GM15510 (cell line): ENCODE data around the gene ZNF391.

ENCODE experiments used
- POLR2A ChIP-seq: IDR thresholded peaks from 3 replicates; pipeline ENCODE4 v1.6.1; 2011; ENCODE audit warnings: borderline replicate concordance; ENCODE audit not compliant: insufficient read length; ENCODE audit errors: extremely low read depth

The ZNF391 gene

GRCh38 chr6:27388293-27389197 is at the start of gene ZNF391:
TSS of gene ZNF391 (plus strand) at chr6:27388759. CDS start at chr6:27400371, 11,612 bp downstream.
- peak; percentile 69 for TF ChIP-seq POLR2A

GRCh38 chr6:27352850-27353249 is 35.7 kb upstream of the ZNF391 start:
- TF ChIP-seq POLR2A = no peak

GRCh38 chr6:27358786-27359185 is 29.8 kb upstream of the ZNF391 start:
- no peak for TF ChIP-seq POLR2A

- no peak for TF ChIP-seq POLR2A
These were observed 29.3 kb upstream of the ZNF391 start for GRCh38 chr6:27359231-27359630.

GRCh38 chr6:27368202-27368601 is 20.4 kb upstream of the ZNF391 start:
- TF ChIP-seq POLR2A = no peak

- no peak for TF ChIP-seq POLR2A
These were observed 18.2 kb upstream of the ZNF391 start for GRCh38 chr6:27370391-27370790.

GRCh38 chr6:27374824-27375612 is 13.5 kb upstream of the ZNF391 start:
- no peak for TF ChIP-seq POLR2A

- TF ChIP-seq POLR2A = no peak
These were observed 12.9 kb upstream of the ZNF391 start for GRCh38 chr6:27375613-27376079.

GRCh38 chr6:27383011-27383410 is 5.5 kb upstream of the ZNF391 start:
- TF ChIP-seq POLR2A = no peak

GRCh38 chr6:27383481-27383880 is 5.1 kb upstream of the ZNF391 start:
- no peak for TF ChIP-seq POLR2A

GRCh38 chr6:27392623-27393022 is 4.1 kb downstream of the ZNF391 start:
- no peak for TF ChIP-seq POLR2A

- TF ChIP-seq POLR2A = no peak
These were observed 5.5 kb downstream of the ZNF391 start for GRCh38 chr6:27394073-27394472.

- no peak for TF ChIP-seq POLR2A
These were observed 12.5 kb downstream of the ZNF391 start for GRCh38 chr6:27400877-27401642.

GRCh38 chr6:27406085-27406484 is 17.5 kb downstream of the ZNF391 start:
- no peak for TF ChIP-seq POLR2A
